Epithelial cell of esophagus (primary cell): ENCODE data around the gene RIN3.

ENCODE experiments used
- DNase-seq: peaks from one replicate; pipeline ENCODE4 v3.0.0; 2010; ENCODE audit warnings: low read depth
- H3K4me3 ChIP-seq: 2 replicates; pipeline ENCODE4 v1.5.1; 2011; ENCODE audit warnings: mild to moderate bottlenecking, low read length, control low read depth
- TF ChIP-seq, protein P1 (sequence below): IDR thresholded peaks from 2 replicates; pipeline ENCODE4 v1.5.1; 2011; ENCODE audit warnings: low read depth, mild to moderate bottlenecking, low read length, control low read depth, inconsistent platforms; ENCODE audit not compliant: insufficient read depth; ENCODE audit errors: missing control alignments

Gene RIN3

DNA sequence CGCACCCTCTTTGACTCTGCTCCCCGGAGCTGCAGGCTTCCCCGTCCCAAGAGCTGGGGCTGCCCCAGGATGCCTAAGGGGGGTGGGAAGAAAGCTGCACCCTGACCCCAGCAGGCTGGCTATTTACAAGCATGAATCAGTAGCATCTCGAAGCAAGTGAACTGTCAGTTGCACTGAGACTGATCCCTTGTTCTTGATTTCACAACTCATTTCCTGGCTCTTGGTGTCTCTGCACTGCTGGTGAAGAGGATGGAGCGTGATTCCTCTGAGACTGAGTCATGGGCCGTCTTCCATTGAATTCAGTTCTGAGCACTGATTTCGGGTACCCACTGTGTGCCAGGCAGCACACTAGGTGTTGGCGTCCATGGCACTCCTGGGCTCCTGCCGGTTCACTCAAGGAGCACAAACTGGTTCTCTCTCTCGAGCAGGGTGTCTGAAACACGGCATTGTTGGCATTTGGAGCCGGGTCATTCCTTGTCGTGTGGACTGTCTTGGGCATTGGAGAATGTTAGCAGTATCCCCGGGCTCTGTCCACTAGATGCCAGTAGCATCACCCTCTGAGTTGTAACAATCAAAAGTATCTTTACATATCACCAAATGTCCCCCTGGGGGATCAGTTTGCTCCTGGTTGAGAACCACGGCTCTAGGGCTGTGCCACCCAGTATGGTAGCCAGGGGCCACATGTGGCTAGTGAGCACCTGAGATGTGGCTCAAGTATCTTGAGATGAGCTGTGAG is 86.9 kb downstream of the RIN3 start:
- TF ChIP-seq, protein P1, sequence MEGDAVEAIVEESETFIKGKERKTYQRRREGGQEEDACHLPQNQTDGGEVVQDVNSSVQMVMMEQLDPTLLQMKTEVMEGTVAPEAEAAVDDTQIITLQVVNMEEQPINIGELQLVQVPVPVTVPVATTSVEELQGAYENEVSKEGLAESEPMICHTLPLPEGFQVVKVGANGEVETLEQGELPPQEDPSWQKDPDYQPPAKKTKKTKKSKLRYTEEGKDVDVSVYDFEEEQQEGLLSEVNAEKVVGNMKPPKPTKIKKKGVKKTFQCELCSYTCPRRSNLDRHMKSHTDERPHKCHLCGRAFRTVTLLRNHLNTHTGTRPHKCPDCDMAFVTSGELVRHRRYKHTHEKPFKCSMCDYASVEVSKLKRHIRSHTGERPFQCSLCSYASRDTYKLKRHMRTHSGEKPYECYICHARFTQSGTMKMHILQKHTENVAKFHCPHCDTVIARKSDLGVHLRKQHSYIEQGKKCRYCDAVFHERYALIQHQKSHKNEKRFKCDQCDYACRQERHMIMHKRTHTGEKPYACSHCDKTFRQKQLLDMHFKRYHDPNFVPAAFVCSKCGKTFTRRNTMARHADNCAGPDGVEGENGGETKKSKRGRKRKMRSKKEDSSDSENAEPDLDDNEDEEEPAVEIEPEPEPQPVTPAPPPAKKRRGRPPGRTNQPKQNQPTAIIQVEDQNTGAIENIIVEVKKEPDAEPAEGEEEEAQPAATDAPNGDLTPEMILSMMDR = no peak
- H3K4me3 ChIP-seq = no peak overlapping the region

DNA sequence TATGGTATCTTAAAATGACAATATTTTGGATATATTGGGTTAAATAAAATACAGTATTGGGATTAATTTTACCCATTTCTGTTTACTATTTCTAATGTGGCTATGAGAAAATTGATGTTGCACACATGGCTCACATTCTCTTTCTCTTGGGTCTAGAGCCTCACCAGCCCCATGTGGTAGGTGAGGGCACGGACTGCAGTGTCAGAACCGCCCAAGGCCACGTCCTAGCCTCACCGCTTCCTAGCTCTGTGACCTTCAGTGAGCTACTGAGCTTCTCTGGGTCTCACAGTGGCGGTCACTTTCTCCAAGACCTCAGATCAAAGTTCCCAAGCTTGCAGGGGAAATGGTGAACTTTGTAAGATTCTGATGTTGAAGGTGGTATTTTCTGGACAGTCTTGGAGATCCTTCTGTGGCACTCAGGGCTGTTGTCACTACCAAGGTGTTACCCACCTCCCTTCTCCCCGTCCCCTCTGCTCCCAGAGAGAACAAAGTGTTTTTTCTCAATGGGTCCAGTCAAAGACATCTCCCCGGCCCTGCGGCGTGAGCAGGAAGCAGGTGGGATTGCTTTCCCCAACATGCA is 87.6 kb downstream of the RIN3 start:
- no peak for DNase-seq
- H3K4me3 ChIP-seq = no peak overlapping the region
- TF ChIP-seq, protein P1 = no peak

More for the DNA sequence above, 86.9 kb downstream of the RIN3 start:
- peak; percentile 87 for DNase-seq

DNA sequence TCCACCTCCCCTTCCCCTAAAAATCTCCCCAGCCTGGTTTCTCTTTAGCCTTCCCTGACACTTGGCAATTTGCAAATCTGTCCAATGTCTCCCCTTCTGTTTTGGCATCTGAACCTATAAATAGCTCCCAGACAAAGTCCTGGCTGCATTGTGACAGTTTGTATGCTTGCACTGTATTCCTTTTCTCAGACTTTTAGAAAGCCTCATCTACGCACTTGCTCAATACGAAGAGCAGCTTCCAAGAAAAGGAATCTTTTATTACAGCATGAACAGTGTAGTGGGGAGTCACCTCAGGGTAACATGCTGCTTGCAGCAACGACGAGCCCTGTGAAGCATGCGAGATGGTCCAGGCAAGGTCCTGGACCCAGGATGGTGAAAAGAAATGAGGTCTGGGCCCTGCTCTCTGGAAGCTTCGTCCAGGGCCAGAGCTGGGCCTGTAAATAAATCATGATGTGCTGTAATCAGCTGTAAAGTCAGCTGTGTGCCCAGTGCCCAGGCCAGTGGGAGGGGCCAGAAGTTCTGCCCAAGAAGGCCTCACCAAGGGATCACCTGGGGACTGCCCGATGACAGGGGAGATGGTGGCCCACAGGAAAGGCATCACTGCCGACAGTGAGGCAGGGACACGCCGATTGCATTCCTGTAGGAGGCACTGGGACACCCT is 88.3 kb downstream of the RIN3 start:
- no peak overlapping the region for H3K4me3 ChIP-seq
- DNase-seq = no peak
- TF ChIP-seq, protein P1 = no peak

DNA sequence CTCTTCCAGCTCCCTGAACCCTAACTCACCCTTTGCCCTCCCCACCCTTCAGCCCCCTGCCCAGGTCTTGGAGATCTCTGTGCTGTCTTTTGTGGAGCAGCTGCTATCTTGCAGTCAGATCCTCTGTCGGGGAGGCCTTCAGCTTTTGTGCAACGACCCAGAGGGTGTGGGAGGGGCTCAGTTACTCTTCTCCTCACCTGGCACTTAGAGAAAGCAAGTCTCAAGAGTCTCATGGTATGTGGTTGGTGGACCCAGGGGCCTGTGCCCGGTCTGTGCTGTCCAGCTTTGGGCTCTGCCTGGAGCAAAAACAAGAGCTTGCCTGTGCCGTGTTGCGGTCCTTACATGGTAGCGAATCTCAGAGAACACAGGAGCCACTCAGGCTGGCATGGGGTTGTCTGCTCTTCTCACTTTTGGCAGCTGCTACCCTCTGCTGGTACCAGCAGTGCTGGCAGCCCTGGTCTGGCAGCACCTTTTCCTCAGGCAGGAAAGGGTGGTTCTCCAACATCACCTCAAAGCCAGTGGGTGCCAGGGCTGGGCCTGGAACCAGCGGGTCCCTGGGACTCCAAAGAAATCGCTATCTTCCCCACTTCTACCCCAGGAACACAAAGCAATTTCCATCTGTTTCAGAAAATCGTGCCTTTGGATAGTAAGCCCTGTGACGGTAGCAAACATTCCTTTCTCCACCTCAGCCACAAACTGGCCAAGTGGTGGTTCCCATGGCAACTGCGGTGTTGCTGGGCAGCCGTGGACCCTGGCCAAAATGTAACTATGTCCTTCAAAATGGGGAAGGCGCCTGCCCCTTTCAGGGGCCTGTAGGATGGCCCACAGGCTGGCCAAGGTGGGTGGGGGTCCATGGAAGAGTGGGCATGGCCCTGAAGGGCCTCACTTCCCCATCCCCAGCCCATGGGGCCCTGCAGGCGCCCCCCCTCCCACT is 90.0 kb downstream of the RIN3 start:
- DNase-seq = peak; percentile 70
- TF ChIP-seq, protein P1 = peak; percentile 83
- no peak overlapping the region for H3K4me3 ChIP-seq

DNA sequence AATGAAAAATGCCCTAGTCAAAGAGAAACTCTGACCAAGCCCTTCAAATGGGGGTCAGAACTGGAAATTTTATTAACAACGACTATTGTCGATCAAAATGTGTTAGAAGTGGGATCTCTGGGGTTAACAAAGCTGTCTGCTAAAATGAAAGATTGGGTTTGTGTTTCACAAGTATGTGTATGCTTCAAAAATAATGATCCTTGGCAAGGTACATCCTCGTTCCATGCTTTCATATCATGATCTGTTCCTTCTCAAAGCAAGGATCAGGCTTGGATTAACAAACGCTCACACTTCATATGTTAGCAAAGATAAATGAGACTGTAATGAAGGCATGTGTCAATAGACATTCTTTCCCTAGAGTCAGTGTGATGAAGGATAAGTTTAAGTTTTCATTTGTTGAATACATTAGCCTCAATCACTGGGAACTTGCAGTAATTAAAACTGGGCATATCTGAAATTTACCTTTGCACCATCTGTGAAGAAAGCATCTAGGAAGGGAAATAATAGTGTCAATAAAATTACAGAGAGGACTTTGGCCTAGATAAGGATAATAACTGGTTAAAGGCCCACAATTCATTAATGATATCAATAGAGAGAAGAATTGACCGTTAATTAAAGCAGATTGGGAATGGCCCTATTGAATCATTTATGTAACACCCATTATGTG is 91.8 kb downstream of the RIN3 start:
- no peak for DNase-seq
- H3K4me3 ChIP-seq = no peak overlapping the region
- TF ChIP-seq, protein P1 = no peak

DNA sequence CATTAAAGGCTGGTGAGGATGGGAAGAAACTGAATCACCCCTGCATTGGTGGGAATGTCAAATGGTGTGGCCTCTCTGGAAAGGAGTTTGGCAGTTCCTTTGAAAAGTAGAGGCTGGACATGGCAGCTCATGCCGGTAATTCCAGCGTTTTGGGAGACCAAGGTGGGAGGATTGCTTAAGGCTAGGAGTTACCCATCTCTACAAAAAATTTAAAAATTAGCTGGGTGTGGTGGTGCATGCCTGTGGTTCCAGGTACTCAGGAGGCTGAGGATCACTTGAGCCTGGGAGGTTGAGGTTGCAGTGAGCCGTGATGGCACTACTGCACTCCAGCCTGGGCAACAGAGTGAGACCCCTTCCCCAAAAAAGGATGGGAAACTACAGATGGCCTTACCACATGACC is 93.7 kb downstream of the RIN3 start:
- TF ChIP-seq, protein P1 = no peak
- no peak overlapping the region for H3K4me3 ChIP-seq
- DNase-seq = no peak
